Bladder microvascular endothelial cell (primary cell): ENCODE data around the gene MMP28. TPM values are rescaled to one million over a fixed set of nuclear protein-coding genes. Genes with fewer than 3 reads are reported as not detected.

Source experiments
- total RNA-seq: library from RNA; depleted of rRNA; stranded (reverse); fragments of >200 nt; gene quantifications from 2 replicates; pipeline ENCODE4 v1.2.3, GENCODE V29; 2014

Gene MMP28
- 11.0 and 11.3 TPM in 2 replicates for total RNA-seq

DNA sequence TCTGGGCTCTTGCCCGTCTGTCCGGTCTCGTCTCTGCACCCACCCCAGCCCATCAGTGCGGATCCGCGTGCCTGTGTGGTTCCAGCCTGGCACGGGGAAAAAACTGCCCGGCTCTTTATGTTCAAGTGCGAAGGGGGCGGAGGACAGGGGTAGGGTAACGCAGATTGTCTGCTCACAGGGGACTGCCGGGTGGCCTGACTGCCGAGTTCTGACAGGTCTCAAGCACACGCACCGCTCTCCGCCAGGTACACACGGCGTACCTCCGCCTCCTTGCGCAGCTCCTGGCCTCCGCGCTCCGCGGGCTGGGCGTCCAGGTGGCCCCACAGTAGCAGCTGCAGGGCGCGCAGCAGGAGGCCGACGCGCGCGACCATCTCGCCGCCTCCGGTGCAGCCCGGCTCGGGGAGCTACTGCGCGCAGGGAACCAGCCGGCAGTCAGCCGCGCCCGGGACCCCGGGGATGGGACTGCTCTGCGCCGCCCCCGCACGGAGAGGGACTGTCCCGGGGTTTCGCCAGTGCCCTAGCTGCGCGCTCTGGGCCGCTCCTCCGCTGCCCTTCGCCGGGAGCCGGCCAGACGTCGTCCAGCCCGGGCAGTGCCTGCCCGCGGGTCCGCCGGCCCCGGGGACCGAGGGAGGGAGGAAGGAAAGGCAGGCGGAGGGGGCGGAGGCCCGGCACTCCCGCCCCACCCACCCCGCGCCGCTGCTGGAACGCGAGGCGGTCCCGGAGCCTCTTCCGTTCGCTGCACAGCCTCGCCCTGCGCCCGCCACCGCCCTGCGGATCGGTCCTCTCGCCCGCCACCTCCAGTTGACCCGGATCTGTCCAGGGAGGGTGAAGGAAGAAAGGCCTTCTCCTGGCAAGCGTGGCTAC, at the start of gene MMP28:
MMP28 (minus strand) TSS at position 635 of the 864 bp plus-strand sequence; CDS start at position 371, 264 bp downstream.

DNA sequence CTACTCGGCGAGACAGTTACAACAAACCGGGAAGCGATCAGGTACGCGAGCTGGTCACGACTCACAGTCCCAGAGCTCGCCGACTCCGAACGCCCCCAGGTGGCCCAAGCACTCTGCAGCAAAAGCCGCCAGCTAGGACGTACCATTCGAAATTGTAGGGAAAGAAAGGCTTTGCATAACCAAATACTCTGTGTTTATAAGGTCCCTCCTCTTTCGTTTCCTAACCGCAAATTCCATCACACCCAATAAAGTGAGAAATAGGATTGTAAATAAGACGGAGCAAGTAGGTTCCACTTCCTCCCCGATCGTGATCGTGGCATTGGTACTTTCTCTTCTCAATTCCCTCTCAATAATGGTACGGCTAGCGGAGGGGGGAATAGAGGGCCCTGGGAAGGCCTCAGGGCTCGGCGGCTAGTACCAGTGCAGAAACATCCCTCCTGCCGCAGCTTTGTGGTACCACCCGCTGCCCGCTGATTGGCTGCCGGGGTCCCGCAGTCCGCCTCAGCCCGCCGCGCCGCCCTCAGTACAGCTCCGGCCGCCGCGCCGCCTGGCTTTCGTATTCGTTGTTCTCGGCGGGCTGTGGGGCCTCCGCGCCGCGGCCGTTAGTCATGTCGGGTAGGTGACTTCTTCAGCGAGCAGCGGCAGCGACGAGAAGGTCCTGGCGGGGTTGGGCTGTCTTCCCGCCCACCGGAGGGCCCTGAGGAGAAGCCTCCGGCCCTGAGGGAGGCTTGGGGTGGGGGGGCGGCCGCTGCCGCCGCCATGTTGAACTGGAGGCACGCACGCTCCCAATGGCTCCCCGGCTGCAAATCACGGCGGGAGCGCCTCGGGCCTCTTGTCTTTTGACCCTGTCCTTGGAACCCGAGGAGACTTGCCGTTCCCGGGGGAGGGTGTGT, 13.8 kb upstream of the MMP28 start, which contains the start of gene TAF15:
TAF15 (plus strand) TSS at position 523 of the 893 bp plus-strand sequence; CDS start at position 609, 86 bp downstream.

GRCh38 chr17:35760587-35760986, 34.9 kb downstream of the MMP28 start, which contains the start of gene C17orf50:
TSS of gene C17orf50 (plus strand) at chr17:35760887. CDS start at chr17:35760942, 55 bp downstream.

GRCh38 chr17:35752945-35753764, 42.3 kb downstream of the MMP28 start, which contains the start of gene GAS2L2:
TSS of gene GAS2L2 (minus strand) at chr17:35753239. CDS start at chr17:35752850, 389 bp downstream.

DNA sequence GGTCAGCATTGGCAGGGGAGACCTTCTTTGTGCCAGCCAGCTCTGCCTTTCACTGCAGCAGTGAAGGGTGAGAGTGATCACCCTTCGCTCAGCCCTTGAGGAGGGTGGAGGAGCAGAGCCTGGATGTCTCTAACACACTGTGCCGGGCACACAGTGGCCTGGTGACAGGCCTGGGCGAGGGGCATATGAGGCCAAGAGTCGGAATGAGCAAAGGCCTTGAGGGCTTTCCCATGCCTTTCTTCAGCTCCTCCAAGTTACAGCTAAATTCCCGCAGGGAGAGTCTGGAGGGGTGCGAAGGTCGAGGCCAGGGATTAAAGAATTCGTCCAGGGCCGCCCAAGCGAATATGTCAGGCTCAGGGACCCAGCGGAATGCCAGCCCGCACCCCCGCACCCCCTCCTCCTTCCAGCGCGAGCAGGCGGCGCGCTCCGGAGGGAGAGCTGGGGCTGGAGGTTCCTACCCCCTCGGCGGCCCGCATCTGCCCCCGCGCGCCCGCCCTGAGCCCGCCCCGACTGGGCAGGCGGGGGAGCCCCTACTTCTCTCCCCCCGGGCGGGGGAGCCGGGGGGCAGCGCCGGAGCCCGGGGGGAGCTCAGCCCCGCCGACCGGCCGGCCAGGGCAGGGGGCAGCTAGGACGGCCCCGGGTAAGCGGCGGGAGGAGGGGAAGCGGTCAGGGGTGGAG, 64.1 kb downstream of the MMP28 start, which contains the start of gene RASL10B:
RASL10B (plus strand) TSS at position 401 of the 678 bp plus-strand sequence. CDS start 3,546 bp downstream, outside the sequence.

Other genes starting within 250 kb of the MMP28 start
- not detected in 2 replicates for gene SLFN14, start 234.8 kb downstream of the MMP28 start, total RNA-seq
- gene PEX12, start 217.1 kb downstream of the MMP28 start, total RNA-seq: 2.1 and 4.1 TPM in 2 replicates
- 84.2 and 152 TPM in 2 replicates for gene AP2B1, start 208.3 kb downstream of the MMP28 start, total RNA-seq
- gene RASL10B, start 64.0 kb downstream of the MMP28 start, total RNA-seq: 0.57 TPM in 1 of 2 replicates, not detected in the other
- not detected in 2 replicates for gene GAS2L2, start 42.4 kb downstream of the MMP28 start, total RNA-seq
- gene C17orf50, start 34.8 kb downstream of the MMP28 start, total RNA-seq: not detected in 2 replicates
- gene TAF15, start 13.8 kb upstream of the MMP28 start, total RNA-seq: 41.4 and 138 TPM in 2 replicates
- gene HEATR9, start 73.2 kb upstream of the MMP28 start, total RNA-seq: not detected in 2 replicates
- under 0.01 and 1.8 TPM in 2 replicates for gene CCL5, start 84.7 kb upstream of the MMP28 start, total RNA-seq
- gene RDM1, start 135.1 kb upstream of the MMP28 start, total RNA-seq: 0.19 TPM in 1 of 2 replicates, not detected in the other
- not detected in 2 replicates for gene LYZL6, start 148.1 kb upstream of the MMP28 start, total RNA-seq
- gene CCL16, start 185.9 kb upstream of the MMP28 start, total RNA-seq: 0.65 TPM in 1 of 2 replicates, not detected in the other
- gene CCL14, start 191.1 kb upstream of the MMP28 start, total RNA-seq: 4.4 and 11.5 TPM in 2 replicates
- not detected in 2 replicates for gene CCL15, start 205.9 kb upstream of the MMP28 start, total RNA-seq
- 0.76 and 3.4 TPM in 2 replicates for gene CCL23, start 222.3 kb upstream of the MMP28 start, total RNA-seq